NCI-H82 treated with DMSO at 0.1 percent for 48 hours (cell line): ENCODE measurements around the gene LOXL1.

Experiments
- DNase-seq: peaks from one replicate; lab custom pipeline; 2025; ENCODE audit not compliant: unreplicated experiment; lab: John Stamatoyannopoulos, UW

The LOXL1 gene

DNA sequence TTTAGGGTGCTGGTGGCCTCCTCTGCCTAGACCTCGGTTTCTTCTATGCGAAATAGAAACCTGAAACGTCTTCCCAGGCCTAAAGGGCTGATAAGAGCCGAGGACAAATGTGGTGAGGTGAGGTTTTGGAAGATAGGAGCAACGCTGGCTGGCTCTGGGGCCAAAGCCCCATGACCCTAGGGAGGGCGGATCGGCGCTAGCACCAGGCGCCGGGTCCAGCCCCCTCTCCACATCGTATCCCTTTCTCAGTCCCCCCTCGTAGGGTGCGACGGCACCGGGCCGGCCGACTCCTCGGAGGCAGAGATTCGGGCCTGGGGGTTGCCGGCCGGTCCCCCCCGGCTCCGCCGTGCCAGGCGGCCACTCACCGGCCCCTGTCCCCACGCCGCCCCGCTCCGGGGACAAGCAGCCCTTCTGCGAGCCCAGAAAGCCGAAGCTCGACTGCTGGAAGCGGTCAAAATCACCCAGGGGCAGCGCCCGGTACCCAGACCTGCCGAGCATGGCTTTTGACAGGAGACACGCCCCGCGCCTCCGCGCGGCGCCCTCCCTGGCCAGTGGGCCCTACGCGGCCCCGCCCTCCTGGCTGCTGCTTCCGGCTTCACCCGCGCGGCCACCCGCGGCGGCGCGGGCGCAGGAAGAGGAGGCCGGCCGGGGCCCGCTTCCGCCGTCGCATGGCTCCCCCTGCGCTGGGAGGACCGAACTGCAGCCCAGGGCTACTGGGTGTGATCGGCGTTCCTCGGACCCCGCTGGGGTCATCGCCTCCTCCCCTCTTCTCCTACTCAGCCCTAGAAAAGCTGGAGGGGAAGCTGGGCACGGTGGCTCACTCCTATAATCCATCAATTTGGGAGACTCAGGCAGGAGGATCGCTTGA, 65.7 kb downstream of the LOXL1 start, which contains the start of gene STOML1:
Gene STOML1, minus strand, starts transcription at position 570 of the 868 bp plus-strand sequence. Its CDS starts 72 bp downstream, at position 498.
- peak; percentile 61 for DNase-seq

- peak; percentile 1 for DNase-seq
These were observed 66.3 kb downstream of the LOXL1 start for GRCh38 chr15:73992594-73992898.

GRCh38 chr15:73993211-73993994, 67.1 kb downstream of the LOXL1 start:
- DNase-seq = peak; percentile 11

DNA sequence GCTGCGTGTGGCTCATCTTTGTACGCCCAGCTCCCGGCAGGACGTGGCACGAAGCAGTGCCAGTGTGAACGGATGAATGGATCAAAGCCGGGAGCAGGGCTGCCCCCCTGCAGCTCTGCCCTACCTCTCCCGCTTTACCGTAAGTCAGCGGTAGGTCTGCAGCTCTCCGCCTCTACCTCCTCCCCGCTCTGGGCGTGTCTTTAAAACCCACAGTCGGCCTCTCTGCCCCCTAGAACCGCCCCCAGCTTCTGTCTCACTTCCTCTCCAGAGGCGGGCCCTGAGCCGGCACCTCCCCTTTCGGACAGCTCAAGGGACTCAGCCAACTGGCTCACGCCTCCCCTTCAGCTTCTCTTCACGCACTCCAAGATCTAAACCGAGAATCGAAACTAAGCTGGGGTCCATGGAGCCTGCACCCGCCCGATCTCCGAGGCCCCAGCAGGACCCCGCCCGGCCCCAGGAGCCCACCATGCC, 68.2 kb downstream of the LOXL1 start, which contains the start of gene PML:
Gene PML, plus strand, starts transcription at position 304 of the 471 bp plus-strand sequence. Its CDS starts 97 bp downstream, at position 401.
- peak; percentile 91 for DNase-seq

DNA sequence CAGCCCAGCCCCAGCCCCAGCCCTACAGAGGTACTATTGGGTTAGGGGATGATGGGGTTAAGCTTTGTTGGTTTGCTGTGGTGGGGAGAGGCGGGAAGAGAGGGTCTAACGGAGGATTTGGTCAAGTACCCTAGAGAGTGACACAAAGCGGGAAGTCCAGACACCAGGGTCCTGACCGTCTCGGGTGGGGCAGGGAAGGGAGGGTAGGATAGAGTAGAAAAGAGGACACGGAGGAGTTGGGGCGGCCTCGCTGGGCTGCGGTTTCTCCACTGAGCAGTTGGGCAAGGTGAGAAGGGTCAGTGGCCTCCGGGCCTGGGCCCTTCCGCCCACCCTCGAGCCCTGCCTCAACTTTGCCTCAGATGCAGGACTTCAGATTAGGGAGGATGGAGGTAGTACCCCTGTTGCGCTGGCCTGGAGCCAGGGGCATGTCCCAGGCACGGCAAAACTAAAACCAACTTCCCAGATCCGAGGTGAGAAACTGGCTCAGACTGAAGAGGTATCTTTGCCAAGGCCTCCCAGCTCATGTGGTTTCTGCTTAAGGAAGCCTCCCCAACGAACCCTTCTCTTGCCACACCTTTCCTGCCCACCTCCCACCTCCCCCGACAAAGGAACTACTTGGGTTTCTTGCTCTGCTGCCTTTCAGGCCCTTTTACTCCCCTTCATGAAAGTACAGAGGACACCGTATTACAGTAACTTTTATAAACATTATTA, 68.8 kb downstream of the LOXL1 start:
- no peak for DNase-seq

DNA sequence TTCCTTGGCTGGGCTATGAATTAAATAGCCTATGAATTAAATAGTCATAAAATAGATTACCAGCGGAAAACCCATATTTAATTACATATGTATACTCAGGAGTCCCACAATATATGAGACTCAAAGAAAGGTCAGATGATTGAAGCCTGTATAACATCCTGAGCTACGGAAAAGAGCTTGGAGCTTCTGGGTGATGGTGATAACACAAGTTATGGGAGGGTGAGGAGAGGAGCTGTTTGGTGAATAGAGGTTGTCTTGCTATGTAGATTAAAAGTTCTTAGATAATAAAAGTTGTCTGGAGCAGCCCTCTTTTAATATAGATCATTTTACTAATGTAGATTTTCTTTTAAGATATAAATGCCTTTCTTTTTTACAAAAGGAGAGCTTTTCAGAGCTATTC, 70.0 kb downstream of the LOXL1 start:
- no peak for DNase-seq

DNA sequence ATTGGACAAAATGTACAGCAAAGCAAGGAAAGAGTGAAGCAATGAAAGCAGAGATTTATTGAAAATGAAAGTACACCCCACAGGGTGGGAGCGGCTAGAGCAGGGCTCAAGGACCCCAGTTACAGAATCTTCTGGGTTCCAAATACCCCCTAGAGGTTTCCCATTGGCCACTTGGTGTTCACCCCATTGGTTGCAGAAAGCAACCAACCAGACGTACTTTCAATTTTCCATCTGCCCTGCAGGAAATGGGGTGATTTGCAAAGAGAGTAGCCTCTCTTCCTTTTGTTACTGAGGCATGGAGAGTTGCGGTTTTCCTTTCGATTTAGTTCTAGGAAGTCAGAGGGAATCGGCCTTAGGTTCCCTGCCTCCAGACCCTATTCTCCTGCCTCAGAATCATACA, 70.7 kb downstream of the LOXL1 start:
- DNase-seq = no peak

- no peak for DNase-seq
These were observed 71.7 kb downstream of the LOXL1 start for GRCh38 chr15:73997986-73998385.
